Ascending aorta (tissue), 2 donors: ENCODE data around the gene HOXB1. TPM values are rescaled to one million over a fixed set of nuclear protein-coding genes. Genes with fewer than 3 reads are reported as not detected.

ENCODE experiments used
- DNase-seq, 2 donors: peaks; one replicate each; pipeline ENCODE4 v3.0.0-alpha.2; 2019; ENCODE audit warnings: low spot score in 2 of 2
- H3K27ac ChIP-seq, 2 donors: fragments of 200-600 bp; sonication (generic); one replicate each; pipeline ENCODE4 v1.5.1; 2016 to 2017; ENCODE audit warnings: mild to moderate bottlenecking in 1 of 2
- H3K27me3 ChIP-seq: fragments of 200-600 bp; sonication (generic); one replicate; pipeline ENCODE4 v1.5.1; 2017
- H3K36me3 ChIP-seq, 2 donors: fragments of 200-600 bp; sonication (generic); one replicate each; pipeline ENCODE4 v1.5.1; 2016
- H3K4me1 ChIP-seq, 2 donors: fragments of 200-600 bp; sonication (generic); one replicate each; pipeline ENCODE4 v1.5.1; 2016 to 2017; ENCODE audit warnings: mild to moderate bottlenecking in 1 of 2
- H3K4me3 ChIP-seq, 2 donors: fragments of 200-600 bp; sonication (generic); one replicate each; pipeline ENCODE4 v1.5.1; 2016 to 2017; ENCODE audit warnings: mild to moderate bottlenecking in 1 of 2
- H3K9me3 ChIP-seq, 2 donors: fragments of 200-600 bp; sonication (generic); one replicate each; pipeline ENCODE4 v1.5.1; 2016
- CTCF ChIP-seq, 3 experiments: fragments of 200-600 bp in 2 of 3; fragments of 450-650 bp in 1 of 3; sonication (generic) in 2 of 3; IDR thresholded peaks; one replicate each; pipeline ENCODE4 v1.5.1; 2016 to 2019; ENCODE audit warnings: antibody characterized with exemption in 3 of 3, mild to moderate bottlenecking in 1 of 3, moderate library complexity in 1 of 3
- intact Hi-C: fragments of 100-400 bp; cut with DNase I; formaldehyde crosslinking; loops from one replicate; pipeline ENCODE4 v1.15.1; 2023
- total RNA-seq: library from RNA; depleted of rRNA; stranded (reverse); fragments of >200 nt; gene quantifications from one replicate; pipeline ENCODE4 v1.1.0, GENCODE V29; 2016

HOXB1 gene
- total RNA-seq, 1 donor from 2014 or later, result not detected

- TF ChIP-seq CTCF (IDR thresholded peaks at IDR 0.05), result no peak
- Histone ChIP-seq H3K27ac (peak overlapping the region; percentile 93 to 97), H3K36me3 (peaks cover 19 to 29% of the 10 kb centered on the region in 2 donors), H3K4me3 (peak overlapping the region; percentile 11 to 58), H3K9me3 (no peaks in the 10 kb centered on the region), H3K4me1 (peaks cover 6 to 53% of the 10 kb centered on the region in 2 donors), H3K27me3 (no peaks in the 10 kb centered on the region)
- no peak for DNase-seq
- intact Hi-C loops, result no loop called here
Observed at GRCh38 chr17:48547808-48548522, 17.2 kb upstream of the HOXB1 start.

GRCh38 chr17:48546924-48547807 is 16.4 kb upstream of the HOXB1 start:
- Histone ChIP-seq H3K27ac (peak overlapping the region; percentile 93 to 97), H3K9me3 (no peaks in the 10 kb centered on the region), H3K4me1 (peaks cover 6 to 46% of the 10 kb centered on the region in 2 donors), H3K4me3 (peak overlapping the region; percentile 11 to 58), H3K27me3 (no peaks in the 10 kb centered on the region), H3K36me3 (peaks cover 18 to 32% of the 10 kb centered on the region in 2 donors)
- TF ChIP-seq CTCF (IDR thresholded peaks at IDR 0.05), result no peak
- intact Hi-C loops, result no loop called here
- DNase-seq, result no peak

- peaks cover 6 to 41% of the 10 kb centered on the region in 2 donors for H3K4me1 ChIP-seq
- peak overlapping the region; percentile 11 to 58 for H3K4me3 ChIP-seq
- peak overlapping the region; percentile 93 to 97 for H3K27ac ChIP-seq
- no peaks in the 10 kb centered on the region for H3K27me3 ChIP-seq
- H3K36me3 ChIP-seq, result peaks cover 10 to 24% of the 10 kb centered on the region in 2 donors
- DNase-seq, result no peak
- H3K9me3 ChIP-seq, result no peaks in the 10 kb centered on the region
- intact Hi-C loops, result no loop called here
- TF ChIP-seq CTCF (IDR thresholded peaks at IDR 0.05), result no peak
Observed at GRCh38 chr17:48546137-48546923, 15.5 kb upstream of the HOXB1 start.

- Histone ChIP-seq H3K4me1 (peaks cover 6 to 48% of the 10 kb centered on the region in 2 donors), H3K9me3 (no peaks in the 10 kb centered on the region), H3K4me3 (peak overlapping the region; percentile 76 to 83), H3K27ac (peak overlapping the region; percentile 93 to 97), H3K36me3 (peaks cover 7 to 19% of the 10 kb centered on the region in 2 donors), H3K27me3 (no peaks in the 10 kb centered on the region)
- no peak for TF ChIP-seq CTCF (IDR thresholded peaks at IDR 0.05)
- DNase-seq, result no peak
- intact Hi-C loops, result no loop called here
Observed at GRCh38 chr17:48545539-48545938, 14.7 kb upstream of the HOXB1 start.

- peaks cover 1 to 13% of the 10 kb centered on the region in 2 donors for H3K36me3 ChIP-seq
- no peaks in the 10 kb centered on the region for H3K9me3 ChIP-seq
- no peaks in the 10 kb centered on the region for H3K27me3 ChIP-seq
- DNase-seq, result no peak
- H3K27ac ChIP-seq, result peak within 1 kb of the TSS; percentile 93 to 97
- no peak for TF ChIP-seq CTCF (IDR thresholded peaks at IDR 0.05)
- H3K4me1 ChIP-seq, result peaks cover 6 to 47% of the 10 kb centered on the region in 2 donors
- peak within 1 kb of the TSS; percentile 76 to 83 for H3K4me3 ChIP-seq
- intact Hi-C loops, result no loop called here
Observed at GRCh38 chr17:48545022-48545375, 14.2 kb upstream of the HOXB1 start, which contains the start of gene HOXB2. TSS of gene HOXB2 (minus strand) at chr17:48545109. CDS start at chr17:48544911, 198 bp downstream.
